Type B pancreatic cell (in vitro differentiated cells): Measurements from ENCODE around the gene STUB1. TPM values are rescaled to one million over a fixed set of nuclear protein-coding genes. Genes with fewer than 3 reads are reported as not detected.

Source experiments
- DNase-seq: peaks from one replicate; pipeline ENCODE4 v3.0.0; 2021; ENCODE audit warnings: mixed read lengths; ENCODE audit not compliant: unreplicated experiment; ENCODE audit errors: extremely low spot score
- H3K27ac Mint-ChIP-seq: 2 replicates; pipeline ENCODE4 v1.8.0; 2021; ENCODE audit warnings: mild to moderate bottlenecking, mixed read lengths
- H3K27me3 Mint-ChIP-seq: 2 replicates; pipeline ENCODE4 v1.8.0; 2021; ENCODE audit warnings: mixed read lengths
- H3K36me3 Mint-ChIP-seq: 2 replicates; pipeline ENCODE4 v1.8.0; 2021; ENCODE audit warnings: mixed read lengths
- H3K4me1 Mint-ChIP-seq: one replicate; pipeline ENCODE4 v1.8.0; 2021; ENCODE audit warnings: mixed read lengths; ENCODE audit not compliant: unreplicated experiment
- H3K4me3 Mint-ChIP-seq: 2 replicates; pipeline ENCODE4 v1.8.0; 2021; ENCODE audit warnings: mild to moderate bottlenecking, mixed read lengths
- H3K9me3 Mint-ChIP-seq: 2 replicates; pipeline ENCODE4 v1.8.0; 2021; ENCODE audit warnings: mixed read lengths
- total RNA-seq: library from RNA; stranded (reverse); gene quantifications from 2 replicates; pipeline ENCODE4 v1.2.1, GENCODE V29; 2021; ENCODE audit warnings: low replicate concordance
- TF ChIP-seq, protein P1 (sequence below): fragments of 200-600 bp; sonication (generic); conservative IDR thresholded peaks from 2 replicates; pipeline ENCODE4 v1.5.0; 2021; ENCODE audit warnings: antibody characterized with exemption, mild to moderate bottlenecking

STUB1 gene
- total RNA-seq, 1 donor from 2014 or later = 80.3 TPM

DNA sequence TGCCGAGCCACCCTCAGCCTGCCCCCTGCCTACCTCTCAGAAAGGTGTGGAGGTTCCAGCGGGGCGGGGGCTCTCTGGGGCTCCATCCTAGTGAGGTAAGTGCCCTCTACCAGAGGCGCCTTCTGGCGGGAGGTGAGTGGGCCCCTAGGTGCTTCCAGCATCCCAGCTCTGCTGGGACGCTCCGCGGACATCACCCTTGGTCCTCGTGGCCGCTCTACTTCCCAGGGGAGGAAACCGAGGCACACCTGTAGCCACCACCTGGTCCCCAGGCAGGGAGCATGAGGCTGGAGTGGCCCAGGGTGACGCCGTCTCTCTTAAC lies 37.2 kb upstream of the STUB1 start:
- DNase-seq = no peak
- H3K27me3 Mint-ChIP-seq = no peaks in the 10 kb centered on the region
- no peaks in the 10 kb centered on the region for H3K4me1 Mint-ChIP-seq
- TF ChIP-seq, protein P1, sequence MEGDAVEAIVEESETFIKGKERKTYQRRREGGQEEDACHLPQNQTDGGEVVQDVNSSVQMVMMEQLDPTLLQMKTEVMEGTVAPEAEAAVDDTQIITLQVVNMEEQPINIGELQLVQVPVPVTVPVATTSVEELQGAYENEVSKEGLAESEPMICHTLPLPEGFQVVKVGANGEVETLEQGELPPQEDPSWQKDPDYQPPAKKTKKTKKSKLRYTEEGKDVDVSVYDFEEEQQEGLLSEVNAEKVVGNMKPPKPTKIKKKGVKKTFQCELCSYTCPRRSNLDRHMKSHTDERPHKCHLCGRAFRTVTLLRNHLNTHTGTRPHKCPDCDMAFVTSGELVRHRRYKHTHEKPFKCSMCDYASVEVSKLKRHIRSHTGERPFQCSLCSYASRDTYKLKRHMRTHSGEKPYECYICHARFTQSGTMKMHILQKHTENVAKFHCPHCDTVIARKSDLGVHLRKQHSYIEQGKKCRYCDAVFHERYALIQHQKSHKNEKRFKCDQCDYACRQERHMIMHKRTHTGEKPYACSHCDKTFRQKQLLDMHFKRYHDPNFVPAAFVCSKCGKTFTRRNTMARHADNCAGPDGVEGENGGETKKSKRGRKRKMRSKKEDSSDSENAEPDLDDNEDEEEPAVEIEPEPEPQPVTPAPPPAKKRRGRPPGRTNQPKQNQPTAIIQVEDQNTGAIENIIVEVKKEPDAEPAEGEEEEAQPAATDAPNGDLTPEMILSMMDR = no peak
- no peaks in the 10 kb centered on the region for H3K9me3 Mint-ChIP-seq
- peak overlapping the region; percentile 80 for H3K4me3 Mint-ChIP-seq
- no peak overlapping the region for H3K27ac Mint-ChIP-seq
- H3K36me3 Mint-ChIP-seq = no peaks in the 10 kb centered on the region

DNA sequence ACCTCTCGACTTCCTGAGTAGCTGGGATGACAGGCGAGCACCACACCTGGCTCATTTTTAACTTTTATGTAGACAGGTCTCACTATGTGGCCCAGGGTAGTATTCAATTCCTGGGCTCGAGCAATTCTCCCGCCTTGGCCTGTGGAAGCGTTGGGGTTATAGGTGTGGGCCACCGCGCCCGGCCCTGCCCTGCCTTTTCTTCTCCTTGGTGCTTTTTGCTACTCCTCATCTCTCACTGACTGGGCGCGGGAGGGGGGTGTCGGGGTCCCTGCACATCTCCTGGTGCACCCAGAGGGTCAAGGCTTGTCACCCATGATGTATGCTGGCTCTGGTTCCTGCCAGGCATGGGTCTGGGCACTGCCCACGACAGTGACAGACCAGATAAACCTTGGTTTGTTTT lies 35.7 kb upstream of the STUB1 start:
- no peak for DNase-seq
- Mint-ChIP-seq H3K9me3 (no peaks in the 10 kb centered on the region), H3K36me3 (no peaks in the 10 kb centered on the region), H3K4me1 (no peaks in the 10 kb centered on the region), H3K4me3 (peak overlapping the region; percentile 71), H3K27me3 (no peaks in the 10 kb centered on the region), H3K27ac (no peak overlapping the region)
- TF ChIP-seq, protein P1 = no peak

DNA sequence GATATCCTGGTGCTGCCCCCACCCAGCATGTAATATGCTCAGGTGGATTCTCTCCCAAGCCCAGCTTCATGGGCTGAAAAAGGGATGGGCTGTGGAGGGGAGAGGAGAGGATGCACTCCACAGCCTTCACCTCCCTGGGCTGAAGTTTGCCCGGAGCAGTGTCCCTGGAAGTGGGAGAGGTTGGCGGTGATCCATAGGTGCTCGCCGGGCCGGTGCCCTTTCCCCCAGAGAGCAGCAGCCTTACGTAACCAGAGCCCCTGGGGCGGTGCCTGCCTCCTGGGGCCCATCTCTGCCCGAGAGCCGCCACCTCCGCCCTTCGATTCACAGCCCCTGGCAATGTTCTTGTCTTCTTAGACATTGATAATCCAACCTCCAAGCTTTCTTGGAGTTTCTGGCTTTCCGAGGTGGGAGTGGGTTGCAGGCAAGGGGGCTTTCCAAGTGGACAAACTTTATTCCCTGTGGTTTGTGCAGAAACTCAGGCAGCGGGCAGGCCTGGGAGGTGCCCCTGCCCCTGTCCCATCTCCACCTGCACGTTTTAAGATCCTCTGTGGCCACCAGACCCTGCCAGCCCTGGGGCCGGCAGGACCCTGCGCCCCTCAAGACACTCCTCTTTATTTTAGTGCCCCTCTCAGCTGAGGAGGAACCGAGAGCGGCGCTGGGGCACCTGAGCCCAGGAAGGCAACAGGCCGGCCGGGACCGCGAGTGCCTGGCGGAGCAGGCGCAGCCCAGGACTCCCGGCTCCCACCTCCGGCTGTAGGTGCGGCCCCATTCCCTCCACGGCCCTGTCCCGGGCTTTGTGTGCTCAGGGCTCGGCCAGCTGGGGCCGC lies 34.1 kb upstream of the STUB1 start:
- peak overlapping the region; percentile 69 for H3K4me3 Mint-ChIP-seq
- H3K4me1 Mint-ChIP-seq = no peaks in the 10 kb centered on the region
- no peaks in the 10 kb centered on the region for H3K36me3 Mint-ChIP-seq
- TF ChIP-seq, protein P1 = no peak
- H3K9me3 Mint-ChIP-seq = no peaks in the 10 kb centered on the region
- H3K27ac Mint-ChIP-seq = peak overlapping the region; percentile 73
- no peaks in the 10 kb centered on the region for H3K27me3 Mint-ChIP-seq
- no peak for DNase-seq

GRCh38 chr16:646679-647172 lies 33.5 kb upstream of the STUB1 start:
- Mint-ChIP-seq H3K9me3 (no peaks in the 10 kb centered on the region), H3K4me1 (no peaks in the 10 kb centered on the region), H3K27ac (peak overlapping the region; percentile 13), H3K4me3 (no peak overlapping the region), H3K36me3 (no peaks in the 10 kb centered on the region), H3K27me3 (no peaks in the 10 kb centered on the region)
- DNase-seq = no peak
- TF ChIP-seq, protein P1 = no peak

- DNase-seq = no peak
- Mint-ChIP-seq H3K36me3 (no peaks in the 10 kb centered on the region), H3K27ac (peak overlapping the region; percentile 13), H3K27me3 (no peaks in the 10 kb centered on the region), H3K4me1 (no peaks in the 10 kb centered on the region), H3K4me3 (no peak overlapping the region), H3K9me3 (no peaks in the 10 kb centered on the region)
- TF ChIP-seq, protein P1 = no peak
These were observed 32.9 kb upstream of the STUB1 start for GRCh38 chr16:647173-647902.
